Measurements from ENCODE around the gene FAM228A. TPM values are rescaled to one million over a fixed set of nuclear protein-coding genes. Genes with fewer than 3 reads are reported as not detected.
"Not testable (repeated sequence)": the region's sequence is repeated elsewhere in the genome, so short reads cannot be mapped to it uniquely, and the experiment has no call there.

The FAM228A gene
- polyA plus RNA-seq, 1 donor, result 1.3 TPM

GRCh38 chr2:24190503-24190902 lies 15.7 kb downstream of the FAM228A start:
- no peak for DNase-seq

DNA sequence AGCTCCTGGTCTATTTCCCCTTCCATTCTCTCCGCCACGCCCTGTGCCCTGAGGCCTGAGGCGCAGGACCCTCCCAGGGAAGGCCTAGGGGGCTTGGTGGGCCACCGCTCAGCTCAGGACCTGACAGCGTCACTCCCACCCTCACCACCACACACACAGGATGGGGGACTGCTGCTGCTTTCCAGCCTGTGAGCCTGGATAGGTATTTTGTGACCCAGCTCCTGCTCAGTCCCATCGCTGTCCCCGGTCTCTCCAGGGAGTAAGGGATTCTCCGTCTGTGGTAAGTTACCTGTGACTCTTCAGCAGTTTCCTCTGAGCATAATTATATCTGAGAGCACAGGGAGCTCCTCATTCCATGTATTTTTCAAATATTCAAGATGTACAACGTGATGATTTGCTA lies 16.3 kb downstream of the FAM228A start:
- DNase-seq, result no peak

- DNase-seq, result no peak
These were observed 17.0 kb downstream of the FAM228A start for GRCh38 chr2:24191848-24192247.

DNA sequence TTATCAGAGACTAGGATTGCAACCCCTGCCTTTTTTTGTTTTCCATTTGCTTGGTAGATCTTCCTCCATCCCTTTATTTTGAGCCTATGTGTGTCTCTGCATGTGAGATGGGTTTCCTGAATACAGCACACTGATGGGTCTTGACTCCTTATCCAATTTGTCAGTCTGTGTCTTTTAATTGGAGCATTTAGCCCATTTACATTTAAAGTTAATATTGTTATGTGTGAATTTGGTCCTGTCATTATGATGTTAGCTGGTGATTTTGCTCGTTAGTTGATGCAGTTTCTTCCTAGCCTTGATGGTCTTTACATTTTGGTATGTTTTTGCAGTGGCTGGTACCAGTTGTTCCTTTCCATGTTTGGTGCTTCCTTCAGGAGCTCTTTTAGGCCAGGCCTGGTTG lies 22.4 kb downstream of the FAM228A start:
- DNase-seq, result not testable (repeated sequence)

GRCh38 chr2:24199968-24200590 lies 25.2 kb downstream of the FAM228A start:
- no peak for DNase-seq

GRCh38 chr2:24200799-24201198 lies 25.9 kb downstream of the FAM228A start:
- DNase-seq, result no peak

- peak; percentile 25 for DNase-seq
These were observed 28.4 kb downstream of the FAM228A start for GRCh38 chr2:24203029-24203786.

GRCh38 chr2:24203787-24204150 lies 28.9 kb downstream of the FAM228A start:
- DNase-seq, result no peak

GRCh38 chr2:24204505-24204904 lies 29.7 kb downstream of the FAM228A start:
- no peak for DNase-seq

DNA sequence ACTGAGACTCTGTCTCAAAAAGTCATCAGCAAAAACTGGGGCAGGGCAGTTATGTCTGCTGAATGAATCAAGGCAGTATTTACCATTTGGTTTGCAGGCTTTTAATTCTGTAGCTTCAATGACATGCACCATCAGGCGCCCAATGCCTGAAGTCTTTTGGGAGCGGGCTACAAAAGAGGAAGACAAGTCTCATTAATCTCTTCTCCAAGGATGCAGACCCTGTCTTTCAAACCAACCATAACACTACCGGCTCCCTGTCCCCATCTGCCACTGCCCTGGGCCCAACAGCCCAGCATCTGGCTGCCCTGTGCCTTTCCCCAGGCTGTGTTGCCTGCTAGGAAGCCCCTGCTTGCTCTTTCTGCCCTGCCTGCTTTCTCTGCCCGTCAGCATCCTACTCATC lies 30.3 kb downstream of the FAM228A start:
- DNase-seq, result no peak

- no peak for DNase-seq
These were observed 31.4 kb downstream of the FAM228A start for GRCh38 chr2:24206242-24206641.

- DNase-seq, result no peak
These were observed 31.9 kb downstream of the FAM228A start for GRCh38 chr2:24206714-24207113.

GRCh38 chr2:24207359-24207758 lies 32.5 kb downstream of the FAM228A start:
- DNase-seq, result no peak

DNA sequence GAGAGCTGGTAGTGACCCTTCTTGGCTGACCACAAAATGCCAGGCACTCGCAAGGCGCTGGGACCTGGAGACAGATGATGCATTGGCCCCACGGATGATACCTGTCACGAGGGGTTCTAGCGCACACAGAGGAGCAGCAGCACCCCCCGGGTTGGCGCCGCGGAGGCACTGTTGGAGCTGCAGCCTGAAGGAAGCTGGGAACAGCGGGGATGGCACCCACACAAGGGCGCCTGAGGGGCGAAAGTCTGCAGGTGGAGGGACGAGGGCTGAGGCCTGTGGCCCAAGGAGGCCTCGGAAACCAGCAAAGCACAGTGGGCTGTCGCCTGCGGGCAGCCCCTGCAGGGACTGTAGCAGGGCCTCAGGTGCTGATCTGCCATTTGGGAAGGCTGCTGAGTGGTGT lies 33.6 kb downstream of the FAM228A start:
- no peak for DNase-seq

- no peak for DNase-seq
These were observed 34.7 kb downstream of the FAM228A start for GRCh38 chr2:24209389-24210105.

- no peak for DNase-seq
These were observed 35.2 kb downstream of the FAM228A start for GRCh38 chr2:24210106-24210455.

- DNase-seq, result no peak
These were observed 35.9 kb downstream of the FAM228A start for GRCh38 chr2:24210723-24211122.

- DNase-seq, result no peak
These were observed 36.6 kb downstream of the FAM228A start for GRCh38 chr2:24211408-24211807.

DNA sequence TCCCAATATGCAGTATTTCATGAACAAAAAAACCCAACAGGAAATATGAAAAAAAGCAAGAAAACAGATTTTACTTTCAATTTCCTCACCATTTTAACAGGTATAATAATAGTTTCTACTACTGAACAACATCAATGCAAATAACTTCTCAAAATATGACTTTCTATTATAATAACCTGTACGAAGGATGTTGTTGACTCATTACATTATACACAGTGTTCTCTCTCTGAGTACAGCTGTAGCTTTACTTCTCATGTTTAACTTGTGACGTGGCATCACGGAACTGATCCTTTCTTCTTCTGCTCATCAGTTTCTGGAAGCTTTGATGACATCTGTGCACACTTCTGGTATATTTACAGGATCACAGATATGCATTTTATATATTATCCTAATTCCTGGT lies 40.0 kb downstream of the FAM228A start:
- DNase-seq, result no peak

GRCh38 chr2:24220554-24221291 lies 45.9 kb downstream of the FAM228A start:
- no peak for DNase-seq

DNA sequence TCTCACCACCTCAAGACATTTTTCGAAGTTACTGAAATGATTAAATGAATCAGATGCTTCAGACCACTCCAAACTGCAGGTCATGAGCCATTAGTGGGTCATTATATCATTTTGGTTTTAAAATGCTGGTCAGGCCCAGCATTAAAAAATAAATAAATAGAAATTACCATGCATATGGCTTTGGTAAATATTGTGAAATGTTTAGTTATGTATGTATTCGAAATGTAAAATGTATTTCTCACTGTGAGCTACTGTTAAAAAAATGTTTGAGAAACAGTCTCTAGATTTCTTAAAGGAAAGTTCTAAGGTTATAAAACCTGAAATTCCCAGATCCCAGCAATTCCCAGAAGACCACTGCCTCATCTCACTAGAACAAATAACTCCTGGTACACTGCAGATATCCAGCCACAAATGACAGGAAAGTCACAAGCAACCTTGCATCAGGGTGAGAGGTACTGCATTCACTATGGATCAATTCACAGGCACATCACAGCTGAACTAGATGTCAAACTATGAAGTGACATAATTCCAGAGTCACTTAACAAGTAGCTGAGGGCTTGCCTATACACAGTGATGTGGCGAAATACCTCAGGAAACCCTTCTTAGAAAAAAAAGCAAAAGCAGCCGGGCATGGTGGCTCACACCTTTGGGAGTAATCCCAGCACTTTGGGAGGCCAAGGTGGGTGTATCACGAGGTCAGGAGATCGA lies 46.6 kb downstream of the FAM228A start:
- DNase-seq, result no peak

DNA sequence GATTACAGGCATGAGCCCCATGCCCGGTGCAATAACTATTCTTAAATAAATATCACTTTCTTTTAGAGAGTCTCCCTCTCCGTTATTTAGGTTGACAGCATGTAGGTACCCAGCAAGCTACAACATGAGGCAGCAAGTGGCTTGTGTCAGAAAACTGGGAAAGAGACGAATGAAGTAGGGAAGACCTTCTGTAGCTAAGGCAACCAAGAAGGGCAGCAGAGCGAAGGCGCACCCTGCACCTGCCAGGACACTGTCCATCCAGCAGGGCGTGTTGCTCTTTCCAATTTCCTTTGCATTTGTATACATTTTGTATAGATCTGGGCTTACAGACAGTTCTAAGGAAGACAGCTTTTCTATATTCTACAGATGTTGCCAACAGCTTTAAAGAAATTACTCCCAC lies 48.1 kb downstream of the FAM228A start:
- no peak for DNase-seq

Data from left kidney (tissue), 2 donors.